ENCODE results near the gene LIMS2.

LIMS2 gene

DNA sequence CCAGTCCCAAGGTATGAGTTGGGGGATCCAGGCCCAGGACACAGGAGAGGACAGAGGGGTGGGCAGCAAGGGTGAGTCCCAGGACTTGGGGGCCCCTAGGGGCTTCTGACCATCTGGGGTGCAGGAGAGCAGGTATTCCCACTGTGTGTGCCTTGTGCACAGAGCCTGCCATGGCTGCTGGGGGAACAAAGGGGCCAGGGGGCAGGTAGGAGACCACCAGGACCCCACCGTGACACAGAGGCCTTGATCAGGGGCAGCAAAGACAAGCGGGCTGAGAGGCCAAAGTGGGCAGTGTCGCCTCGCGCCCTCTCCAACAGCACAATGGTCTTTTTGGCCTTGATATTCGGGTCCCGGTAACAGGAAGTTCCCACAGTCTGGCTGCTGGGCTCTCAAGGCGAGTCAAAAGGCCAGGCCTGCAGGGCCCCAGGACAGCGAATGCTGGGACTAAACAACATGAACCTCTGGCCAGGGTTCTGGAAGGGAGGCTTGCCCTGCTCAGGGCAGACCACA lies 41.7 kb downstream of the LIMS2 start:
- DNase-seq: no peak

DNA sequence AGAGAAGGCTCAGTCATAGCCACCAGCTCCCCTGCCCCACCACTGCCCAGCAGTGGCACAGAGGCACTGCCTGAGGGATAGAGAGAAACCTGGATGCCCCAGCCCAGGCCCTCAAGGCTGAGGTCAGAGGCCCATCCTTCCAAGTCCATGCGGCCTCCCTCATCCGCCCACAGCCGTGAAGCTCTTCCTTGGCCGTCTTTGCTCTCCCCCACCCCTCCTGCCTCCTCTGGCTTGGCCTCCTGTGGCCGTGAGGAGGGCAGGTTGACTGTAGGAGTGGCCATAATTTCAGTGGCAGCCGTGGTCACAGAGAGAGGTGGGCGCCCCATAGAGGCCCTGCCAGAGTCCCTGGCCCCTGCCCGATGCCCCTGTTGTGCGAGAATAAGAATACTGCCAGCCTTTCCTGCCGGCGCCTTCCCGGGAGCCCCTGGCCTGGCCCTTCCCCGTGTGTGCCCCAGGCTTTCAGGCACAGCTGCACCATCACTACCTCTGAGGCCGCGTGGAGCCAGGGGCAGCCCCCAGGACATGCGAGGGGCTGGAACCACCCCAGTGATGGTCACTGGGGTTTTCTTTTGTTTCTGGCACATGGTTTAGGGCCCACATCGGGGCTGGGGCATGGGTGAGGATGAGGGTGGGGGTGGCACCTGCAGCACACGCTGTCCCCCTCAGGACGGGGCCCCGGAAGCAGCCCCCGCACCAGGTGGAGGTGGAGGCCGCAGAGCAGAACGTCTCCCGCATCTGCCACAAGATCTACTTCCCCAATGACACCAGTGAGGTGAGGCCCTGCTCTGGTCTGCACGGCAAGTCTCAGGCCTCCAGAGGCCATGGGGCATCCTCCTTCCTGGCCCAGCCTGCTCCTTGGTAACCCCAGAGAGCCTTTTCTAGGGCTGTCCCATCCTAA lies 42.5 kb downstream of the LIMS2 start:
- no peak for DNase-seq

DNA sequence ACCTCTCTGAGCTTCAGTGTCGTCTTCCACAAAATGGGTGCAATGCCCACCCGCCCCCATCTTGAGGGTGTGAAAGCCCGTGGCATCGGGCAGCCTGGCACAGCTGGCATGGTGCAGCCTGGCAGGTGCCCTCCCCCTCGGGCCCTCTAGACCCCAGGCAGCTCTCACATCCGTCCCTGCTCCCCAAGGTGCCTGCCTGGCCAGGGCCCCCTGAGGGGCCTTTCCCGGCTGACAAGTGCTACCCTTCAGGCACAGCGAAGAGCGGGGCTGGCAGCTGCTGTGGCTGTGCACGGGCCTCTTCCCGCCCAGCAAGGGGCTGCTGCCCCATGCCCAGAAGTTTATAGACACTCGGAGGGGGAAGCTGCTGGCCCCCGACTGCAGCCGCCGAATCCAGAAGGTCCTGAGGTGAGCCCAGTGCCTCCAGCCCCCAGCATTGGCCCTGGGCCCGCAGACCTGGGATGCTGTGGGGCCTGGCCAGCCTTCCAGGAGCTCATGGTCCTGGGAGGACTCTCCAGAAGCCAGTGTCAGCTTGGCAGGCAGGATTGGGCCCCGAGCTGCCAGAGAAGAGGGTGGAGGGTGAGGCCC lies 43.2 kb downstream of the LIMS2 start:
- DNase-seq: no peak

DNA sequence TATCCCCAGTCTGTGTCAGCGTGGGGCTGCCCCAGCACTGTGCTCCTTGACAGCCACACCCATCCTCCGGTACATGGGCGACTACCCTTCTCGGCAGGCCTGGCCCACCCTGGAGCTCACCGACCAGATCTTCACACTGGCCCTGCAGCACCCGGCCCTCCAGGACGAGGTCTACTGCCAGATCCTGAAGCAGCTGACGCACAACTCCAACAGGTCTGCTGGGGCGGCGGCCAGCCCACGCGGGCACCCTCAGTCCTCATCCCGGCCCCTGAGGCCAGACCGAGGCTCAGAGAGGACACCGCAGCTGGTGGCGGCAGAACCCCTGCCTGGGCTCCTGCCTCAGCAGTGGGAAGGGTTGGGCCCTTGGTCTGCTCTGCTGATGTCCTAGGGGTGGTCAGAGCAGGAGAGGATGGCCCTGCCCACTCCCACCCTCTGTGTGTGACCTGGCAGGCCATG lies 43.8 kb downstream of the LIMS2 start:
- no peak for DNase-seq

DNA sequence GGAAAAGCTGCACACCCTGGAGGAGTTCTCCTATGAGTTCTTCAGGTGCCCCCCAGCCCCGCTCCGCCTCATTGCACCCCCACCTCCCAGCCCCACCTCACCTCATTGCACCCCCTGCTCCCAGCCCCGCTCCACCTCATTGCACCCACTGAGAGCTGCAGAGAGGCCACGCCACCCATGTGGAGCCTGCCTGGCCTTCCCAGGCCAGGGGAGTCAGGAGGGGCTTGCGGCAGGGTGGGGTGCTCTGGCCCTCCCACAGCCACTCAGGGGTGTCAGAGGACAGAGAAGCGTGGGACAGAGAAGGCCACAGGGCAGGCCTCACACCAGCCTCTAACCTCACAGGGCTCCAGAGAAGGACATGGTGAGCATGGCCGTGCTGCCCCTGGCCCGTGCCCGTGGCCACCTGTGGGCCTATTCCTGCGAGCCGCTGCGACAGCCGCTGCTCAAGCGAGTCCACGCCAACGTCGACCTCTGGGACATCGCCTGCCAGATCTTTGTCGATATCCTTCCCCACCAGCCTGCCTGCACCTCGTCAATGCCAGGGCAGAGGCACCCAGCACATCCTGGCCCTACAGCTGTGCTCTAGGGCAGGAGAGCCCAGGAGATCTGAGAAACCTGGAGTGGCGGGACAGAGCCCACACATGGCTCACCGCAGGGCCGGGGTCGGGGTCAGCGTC lies 44.3 kb downstream of the LIMS2 start:
- no peak for DNase-seq

DNA sequence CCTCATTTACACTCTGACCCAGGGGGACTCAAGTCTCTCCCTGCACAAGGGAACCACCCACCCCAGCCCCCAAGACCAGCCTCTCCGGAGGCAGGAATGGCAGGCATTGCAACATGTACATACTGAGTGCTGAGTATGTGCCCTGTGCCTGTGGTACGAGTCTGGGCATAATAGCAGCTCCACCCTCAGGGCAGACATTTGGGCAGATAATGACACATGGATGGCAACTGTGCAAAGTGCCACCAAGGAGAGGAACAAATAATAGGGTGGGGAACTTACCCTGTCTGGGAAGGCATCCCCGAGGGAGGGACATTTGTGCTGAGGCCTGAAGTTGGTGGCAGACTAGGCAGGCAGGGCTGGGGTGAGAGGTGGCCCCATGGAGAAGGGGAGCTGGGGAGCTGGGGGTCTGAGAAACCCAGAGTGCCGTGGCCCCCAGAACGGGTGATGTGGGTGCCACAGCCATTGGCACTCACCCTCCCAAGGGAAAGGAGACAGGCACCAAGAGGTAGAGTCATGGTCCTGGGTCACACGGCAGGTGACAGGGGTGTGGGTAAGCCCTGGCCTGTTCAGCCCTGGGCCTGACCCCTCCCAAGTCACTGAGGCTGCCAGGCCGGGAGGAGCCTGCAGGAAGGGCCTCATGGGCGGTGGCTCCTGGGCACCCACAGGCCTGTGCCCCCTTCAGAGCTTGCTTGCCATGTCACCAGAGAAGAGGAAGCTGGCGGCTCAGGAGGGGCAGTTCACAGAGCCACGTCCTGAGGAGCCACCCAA lies 45.0 kb downstream of the LIMS2 start:
- no peak for DNase-seq

DNA sequence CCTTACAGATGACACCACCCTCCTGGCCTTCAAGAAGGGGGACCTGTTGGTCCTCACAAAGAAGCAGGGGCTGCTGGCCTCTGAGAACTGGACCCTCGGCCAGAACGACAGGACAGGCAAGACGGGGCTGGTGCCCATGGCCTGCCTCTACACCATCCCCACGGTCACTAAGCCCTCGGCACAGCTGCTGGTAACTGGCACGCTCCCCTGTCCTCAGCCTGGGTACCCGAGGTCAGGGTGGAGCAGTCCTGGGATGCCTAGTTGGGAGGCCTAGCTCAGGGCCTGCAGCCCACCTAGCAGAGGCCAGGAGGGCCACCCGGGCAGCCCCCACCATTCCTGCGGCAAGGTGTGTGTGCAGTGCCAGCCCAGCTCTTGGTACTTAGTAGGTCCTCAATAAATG lies 45.7 kb downstream of the LIMS2 start:
- DNase-seq: no peak

DNA sequence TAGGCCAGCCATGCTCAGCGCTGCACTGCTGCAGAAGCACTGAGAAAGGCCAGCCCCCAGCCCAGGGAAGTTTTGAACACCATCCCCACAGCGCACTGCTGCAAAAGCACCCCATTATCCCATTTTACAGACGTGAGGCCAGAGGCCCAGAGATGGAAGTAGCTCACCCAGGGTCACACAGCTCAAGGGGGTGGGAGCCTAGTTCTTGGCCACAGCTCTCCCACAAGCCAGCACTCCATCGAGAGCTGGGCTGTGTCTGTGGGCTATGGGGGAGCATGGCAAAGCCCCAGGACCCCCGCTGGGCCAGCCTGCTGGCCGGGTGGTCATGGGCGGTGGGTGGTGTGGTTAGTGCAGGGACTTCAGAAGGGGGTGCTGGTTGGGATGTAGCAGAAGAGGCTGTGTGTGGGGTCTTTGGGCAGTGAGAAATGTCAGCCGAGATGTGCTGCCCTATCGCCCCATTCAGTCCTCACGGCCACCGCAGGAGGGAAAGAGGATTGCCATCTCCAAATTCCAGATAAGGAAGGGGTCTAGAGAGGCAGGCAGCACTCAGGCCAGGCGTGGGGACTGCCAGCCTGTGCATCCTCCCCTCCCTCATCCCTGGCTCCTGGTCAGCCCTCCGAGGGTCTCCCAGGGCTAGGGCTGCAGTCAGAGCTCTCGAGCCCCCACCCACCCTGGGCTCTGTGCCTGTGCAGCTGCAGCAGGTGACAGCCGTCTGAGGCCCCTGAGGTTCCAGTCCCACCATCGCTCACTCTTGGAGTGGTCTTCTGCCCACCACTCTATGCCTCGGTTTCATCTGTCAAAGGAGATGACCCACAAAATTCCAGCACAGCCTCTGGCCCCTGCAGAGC lies 46.3 kb downstream of the LIMS2 start:
- DNase-seq: no peak

DNA sequence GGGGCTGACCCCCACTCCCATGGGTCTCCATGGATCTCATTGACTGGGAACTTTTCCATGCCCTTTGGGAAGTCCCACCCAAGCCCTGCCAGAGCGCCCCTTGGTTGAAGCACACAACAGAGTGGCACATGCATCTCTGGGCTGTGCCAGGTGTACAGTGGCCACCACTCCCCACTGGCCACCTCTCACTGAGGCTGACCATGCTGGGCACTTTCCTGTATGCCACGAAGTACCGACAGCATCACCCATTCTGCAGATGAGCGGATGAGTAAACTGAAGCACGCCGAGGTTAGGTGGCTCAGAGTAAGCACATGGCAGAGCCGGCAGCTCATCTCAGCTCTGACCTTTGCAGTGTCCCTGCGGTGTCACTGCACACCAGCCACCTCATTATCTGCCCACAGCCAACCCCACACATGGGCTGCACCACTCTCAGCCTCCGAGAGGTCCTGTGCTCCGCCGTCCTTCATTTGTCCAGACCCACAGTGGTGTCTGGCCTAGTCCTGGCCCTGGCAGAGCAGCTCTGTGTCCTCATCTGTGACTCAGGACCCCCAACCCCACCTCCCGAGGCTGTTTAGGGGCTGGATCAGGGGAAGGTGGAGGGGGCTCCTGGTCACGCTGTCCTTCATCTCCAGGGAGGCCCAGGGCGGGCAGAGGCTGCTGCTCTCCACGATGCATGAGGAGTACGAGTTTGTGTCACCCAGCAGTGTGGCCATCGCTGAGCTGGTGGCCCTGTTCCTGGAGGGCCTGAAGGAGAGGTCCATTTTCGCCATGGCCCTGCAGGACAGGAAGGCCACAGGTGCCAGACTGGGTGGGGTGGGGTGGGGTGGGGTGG lies 47.4 kb downstream of the LIMS2 start:
- no peak for DNase-seq

DNA sequence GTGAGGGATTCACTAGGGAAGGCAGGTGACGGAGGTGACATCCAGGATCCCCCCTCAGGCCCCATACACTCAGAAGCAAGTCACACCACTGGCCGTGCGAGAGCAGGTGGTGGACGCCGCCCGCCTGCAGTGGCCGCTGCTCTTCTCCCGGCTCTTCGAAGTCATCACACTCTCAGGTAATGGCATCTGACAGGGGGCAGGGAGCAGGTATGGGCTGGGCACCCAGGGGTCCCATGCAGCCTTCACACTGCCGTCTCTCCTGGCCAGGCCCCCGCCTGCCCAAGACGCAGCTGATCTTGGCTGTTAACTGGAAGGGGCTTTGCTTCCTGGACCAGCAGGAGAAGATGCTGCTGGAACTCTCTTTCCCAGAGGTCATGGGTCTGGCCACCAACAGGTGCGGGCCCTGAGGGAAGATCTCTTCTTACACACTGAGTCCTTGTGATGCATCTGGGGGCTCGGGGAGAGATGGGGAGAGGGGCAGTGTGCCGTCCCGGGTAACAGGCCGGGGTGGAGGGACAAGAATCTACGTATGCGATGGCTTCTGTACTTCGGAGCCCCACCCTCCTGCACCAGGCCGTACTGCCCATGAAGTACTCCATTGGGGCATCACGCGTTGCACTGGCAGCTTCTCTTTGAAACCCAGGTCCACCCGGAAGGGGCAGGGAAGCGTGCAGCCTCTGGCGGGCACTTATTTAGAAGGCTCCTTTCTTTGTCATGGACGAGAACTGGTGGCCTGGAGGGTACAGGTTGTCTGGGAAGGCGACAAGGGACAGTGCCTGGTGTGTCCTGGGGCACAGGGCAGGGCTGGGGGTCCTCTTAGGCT lies 48.2 kb downstream of the LIMS2 start:
- no peak for DNase-seq

DNA sequence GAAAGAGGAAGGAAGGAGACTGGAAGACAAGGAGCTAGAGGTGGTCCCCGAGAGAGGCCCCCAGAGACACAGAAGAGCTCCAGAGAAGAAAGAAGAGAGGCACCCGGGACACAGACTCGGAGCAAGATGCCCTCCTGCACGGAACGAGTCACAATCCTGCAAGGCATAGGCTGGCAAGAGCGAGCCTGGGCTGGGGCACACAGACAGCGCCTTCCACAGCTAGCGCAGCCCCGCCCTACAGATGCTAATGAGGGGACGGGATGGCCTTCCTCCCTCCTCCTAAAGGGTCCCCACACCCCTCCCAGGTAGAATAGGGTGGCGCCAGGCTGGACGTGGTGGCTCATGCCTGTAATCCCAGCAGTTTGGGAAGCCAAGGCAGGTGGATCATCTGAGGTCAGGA lies 49.2 kb downstream of the LIMS2 start:
- DNase-seq: no peak

DNA sequence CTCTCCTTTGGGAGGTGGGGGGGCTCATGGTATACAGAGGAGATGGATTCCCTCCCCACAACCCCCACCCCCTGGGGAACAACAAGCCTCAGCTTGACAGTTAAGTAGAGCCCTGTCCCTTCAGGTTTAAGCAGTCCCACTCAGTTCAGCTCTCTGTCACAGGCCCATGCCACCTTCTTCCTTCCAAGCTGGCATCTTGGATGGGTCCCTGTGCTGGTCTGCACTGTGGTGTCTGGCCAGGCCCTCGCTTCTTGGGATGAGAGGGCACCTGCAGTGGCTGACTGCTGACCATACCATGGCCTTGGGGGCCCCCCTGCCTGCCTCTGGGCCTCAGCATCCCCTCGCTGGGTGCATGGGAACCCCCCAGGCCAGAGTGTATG lies 49.8 kb downstream of the LIMS2 start:
- no peak for DNase-seq

DNA sequence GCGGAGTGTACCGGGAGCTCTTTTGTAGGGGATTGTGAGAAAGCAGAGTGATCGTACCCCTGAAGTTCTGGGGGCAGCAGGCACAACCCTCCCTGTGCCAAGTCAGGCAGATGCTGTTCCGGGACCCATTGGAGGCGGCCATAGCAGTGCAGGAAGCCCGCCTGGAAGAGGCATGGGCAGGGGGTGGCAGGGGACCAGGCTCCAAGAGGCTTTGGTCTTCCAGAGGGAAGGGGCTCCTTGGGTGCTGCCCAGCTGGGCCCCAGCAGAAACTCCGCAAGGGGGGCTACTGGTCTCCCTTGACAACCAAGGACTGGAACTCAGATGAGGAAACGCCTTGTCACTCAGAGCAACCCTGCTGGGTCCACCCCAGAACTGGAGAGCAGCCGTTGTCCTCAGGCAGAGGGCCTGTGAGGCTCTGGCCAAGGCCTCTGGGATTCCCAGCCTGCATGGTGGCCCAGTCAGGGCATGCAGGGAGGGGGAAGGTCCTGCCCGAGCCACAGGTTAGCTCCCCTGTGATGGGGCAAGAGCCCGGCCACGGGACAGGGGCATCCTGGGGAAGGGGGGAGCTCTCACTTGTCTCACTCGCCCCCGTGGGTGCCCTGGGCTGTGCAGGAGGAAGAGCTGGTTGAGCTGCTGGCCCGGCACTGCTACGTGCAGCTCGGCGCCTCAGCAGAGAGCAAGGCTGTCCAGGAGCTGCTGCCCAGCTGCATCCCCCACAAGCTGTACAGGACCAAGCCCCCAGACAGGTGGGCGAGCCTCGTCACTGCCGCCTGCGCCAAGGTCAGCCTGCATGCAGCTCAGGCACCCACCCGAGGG lies 50.4 kb downstream of the LIMS2 start:
- DNase-seq: no peak

DNA sequence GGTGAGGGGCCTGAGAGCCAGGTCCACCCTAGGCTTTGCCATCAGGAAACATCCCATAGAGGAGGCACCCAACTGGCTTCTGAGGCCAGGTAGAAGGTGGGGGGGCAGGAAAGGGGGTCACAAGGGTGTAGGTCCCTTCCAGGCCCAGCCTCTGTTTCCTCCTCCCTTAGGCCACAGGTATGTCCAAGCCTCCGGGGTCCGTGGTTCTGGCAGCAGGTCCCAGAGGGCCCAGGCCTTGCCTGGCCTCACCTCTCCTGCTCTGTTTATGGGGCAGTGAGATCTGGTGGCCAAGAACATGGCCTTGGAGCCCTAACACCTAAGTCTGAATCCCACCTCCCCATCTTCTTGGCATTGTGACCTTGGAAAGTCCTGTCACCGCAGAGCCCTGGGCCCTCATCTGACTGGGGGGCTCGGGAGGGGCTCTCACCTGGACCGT lies 51.0 kb downstream of the LIMS2 start:
- DNase-seq: no peak

DNA sequence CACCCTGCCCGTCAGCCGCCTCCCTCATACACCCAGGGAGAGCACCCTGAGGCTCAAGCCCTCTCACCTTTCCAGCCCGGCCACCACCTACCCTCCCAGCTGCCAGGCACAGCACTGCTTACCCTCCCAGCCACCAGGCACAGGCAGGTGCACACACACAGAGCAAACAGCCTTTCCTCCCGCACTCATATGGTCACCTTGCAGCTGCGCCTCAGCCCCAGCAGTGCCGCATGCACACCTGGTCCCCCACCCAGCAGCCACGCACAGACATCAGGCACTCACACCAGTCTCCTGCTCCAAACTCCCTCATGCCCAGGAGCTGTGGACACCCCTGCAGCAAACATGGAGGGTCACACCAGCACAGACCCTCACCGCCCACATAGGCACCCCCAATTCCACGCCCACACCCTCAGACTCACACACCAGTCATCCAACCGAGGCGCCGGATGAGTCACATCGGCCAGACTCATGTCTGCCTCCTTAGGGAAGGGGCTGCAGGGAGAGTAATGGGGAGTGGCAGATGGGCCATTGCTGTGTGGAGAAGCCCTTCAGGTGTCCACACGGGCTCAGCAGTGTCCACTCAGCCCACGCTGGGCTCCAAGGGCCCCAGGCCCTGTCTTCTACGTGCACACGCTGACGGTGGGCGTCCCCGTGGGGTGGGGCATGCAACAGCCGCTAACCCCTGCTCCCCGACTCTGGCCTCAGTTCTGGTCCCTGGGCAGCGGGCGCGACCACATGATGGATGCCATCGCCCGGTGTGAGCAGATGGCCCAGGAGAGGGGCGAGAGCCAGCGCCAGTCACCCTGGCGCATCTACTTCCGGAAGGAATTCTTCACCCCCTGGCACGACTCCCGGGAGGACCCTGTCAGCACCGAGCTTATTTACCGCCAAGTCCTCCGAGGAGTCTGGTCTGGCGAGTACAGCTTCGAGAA lies 51.7 kb downstream of the LIMS2 start:
- DNase-seq: peak; percentile 74

DNA sequence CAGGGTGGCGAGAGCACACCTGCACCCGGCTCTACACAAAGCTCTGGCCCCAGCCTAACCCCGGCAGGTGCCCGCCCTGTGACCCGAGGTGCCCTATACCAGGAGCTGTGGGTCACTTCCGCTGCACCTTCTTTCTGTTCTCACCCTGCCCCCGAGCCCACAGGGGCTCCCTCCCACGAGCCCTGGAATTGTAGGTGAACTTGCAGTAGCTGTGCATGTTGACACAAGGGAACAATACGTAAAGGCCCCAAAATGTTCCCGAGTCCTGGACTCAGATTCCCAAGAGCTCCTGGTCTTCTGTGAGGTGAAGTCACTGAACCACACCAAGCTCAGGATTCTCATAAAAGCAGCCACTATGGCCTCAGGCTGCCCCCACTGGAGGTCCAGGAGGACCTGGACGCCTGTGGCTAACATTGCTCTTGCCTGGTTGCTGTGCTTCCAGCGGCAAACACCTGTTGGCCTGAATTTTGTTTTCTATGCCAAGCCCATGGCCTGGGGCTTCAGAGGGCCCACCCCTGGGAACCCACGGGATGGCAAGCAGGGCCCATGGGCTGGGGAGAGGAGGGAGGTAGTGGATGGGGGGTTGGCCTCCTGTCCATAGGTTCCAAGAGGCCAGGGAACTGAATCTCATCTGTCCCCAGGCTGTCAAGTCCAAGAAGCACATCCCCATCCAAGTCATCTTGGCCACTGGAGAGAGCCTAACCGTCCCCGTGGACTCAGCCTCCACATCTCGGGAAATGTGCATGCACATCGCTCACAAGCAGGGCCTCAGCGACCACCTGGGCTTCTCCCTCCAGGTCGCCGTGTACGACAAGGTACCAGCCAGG lies 52.6 kb downstream of the LIMS2 start:
- DNase-seq: no peak

DNA sequence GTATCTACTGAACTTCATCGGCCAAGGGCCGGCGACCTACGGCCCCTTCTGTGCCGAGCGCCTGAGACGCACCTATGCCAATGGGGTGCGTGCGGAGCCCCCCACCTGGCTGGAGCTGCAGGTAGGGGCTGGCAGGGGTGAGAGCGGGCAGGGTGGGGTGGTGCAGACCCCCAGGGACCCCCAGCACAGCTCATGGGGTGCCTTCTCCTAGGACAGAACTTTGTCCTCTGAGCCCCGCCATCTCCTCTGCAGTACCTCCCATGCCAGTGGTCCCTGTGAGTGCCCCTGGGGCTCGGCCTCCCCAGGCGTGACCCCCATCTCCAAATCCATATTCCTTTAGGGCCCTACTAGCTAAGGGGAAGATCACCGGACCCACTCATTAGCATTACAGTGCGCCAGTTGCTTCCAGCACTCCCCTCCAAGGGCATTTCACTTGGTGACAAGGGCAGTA lies 53.3 kb downstream of the LIMS2 start:
- no peak for DNase-seq
